ENCODE measurements around the gene KLHL25.

GRCh38 chr15:85793641-85794597, 806 bp downstream of the KLHL25 start:
- TF ChIP-seq CTCF (IDR thresholded peaks at IDR 0.05): no peak
- no peak for TF ChIP-seq POLR2A (IDR thresholded peaks at IDR 0.05)
